ENCODE results near the gene PRMT1.

PRMT1 gene

GRCh38 chr19:49727217-49728030, 50.4 kb downstream of the PRMT1 start:
- DNase-seq (ENCODE audit: low read depth): no peak

GRCh38 chr19:49730166-49730565, 53.1 kb downstream of the PRMT1 start:
- DNase-seq (ENCODE audit: low read depth): no peak

All from activated gamma-delta T cell treated with anti-CD3 and anti-CD28 coated beads, Interleukin-2, amount 50 U/mL, for 16 hours (primary cell).